Coronary artery (tissue), 2 donors: ENCODE results near the gene LRRIQ1.
"Not testable (repeated sequence)": the region's sequence is repeated elsewhere in the genome, so short reads cannot be mapped to it uniquely, and the experiment has no call there.

ENCODE experiments used
- DNase-seq: peaks from one replicate; pipeline ENCODE4 v3.0.0-alpha.2; 2017; ENCODE audit warnings: low spot score
- H3K27ac ChIP-seq, 2 donors: fragments of 200-600 bp; sonication (generic); one replicate each; pipeline ENCODE4 v1.5.1; 2016 to 2019
- H3K4me3 ChIP-seq: fragments of 200-600 bp; sonication (generic); 2 replicates; pipeline ENCODE4 v1.5.1; 2016; ENCODE audit warnings: mild to moderate bottlenecking, moderate library complexity
- TF ChIP-seq, protein P1 (sequence below): fragments of 200-600 bp; sonication (generic); IDR thresholded peaks from one replicate; pipeline ENCODE4 v1.5.1; 2019; ENCODE audit warnings: antibody characterized with exemption

LRRIQ1 gene

DNA sequence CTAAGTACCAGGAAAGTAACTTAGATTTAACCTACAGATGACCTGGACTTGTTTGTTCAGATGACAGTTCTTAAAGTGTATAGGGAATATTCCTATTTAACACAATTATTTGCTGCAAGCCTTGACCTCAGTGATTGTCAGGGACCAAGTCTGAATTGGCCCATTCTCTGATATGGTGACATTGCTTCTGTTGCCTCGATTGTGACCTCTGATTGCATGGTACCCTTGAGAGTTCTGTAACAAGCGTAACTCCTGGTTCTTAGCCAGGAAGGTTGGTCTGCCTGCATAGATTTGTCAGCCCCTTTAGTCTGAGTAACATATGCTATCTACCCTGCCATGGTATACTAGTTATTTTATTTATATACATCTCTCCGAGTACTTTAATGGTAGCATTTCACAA is 150.1 kb downstream of the LRRIQ1 start:
- TF ChIP-seq, protein P1, sequence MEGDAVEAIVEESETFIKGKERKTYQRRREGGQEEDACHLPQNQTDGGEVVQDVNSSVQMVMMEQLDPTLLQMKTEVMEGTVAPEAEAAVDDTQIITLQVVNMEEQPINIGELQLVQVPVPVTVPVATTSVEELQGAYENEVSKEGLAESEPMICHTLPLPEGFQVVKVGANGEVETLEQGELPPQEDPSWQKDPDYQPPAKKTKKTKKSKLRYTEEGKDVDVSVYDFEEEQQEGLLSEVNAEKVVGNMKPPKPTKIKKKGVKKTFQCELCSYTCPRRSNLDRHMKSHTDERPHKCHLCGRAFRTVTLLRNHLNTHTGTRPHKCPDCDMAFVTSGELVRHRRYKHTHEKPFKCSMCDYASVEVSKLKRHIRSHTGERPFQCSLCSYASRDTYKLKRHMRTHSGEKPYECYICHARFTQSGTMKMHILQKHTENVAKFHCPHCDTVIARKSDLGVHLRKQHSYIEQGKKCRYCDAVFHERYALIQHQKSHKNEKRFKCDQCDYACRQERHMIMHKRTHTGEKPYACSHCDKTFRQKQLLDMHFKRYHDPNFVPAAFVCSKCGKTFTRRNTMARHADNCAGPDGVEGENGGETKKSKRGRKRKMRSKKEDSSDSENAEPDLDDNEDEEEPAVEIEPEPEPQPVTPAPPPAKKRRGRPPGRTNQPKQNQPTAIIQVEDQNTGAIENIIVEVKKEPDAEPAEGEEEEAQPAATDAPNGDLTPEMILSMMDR = no peak
- no peak for DNase-seq
- no peak overlapping the region for H3K4me3 ChIP-seq
- H3K27ac ChIP-seq = no peak overlapping the region

DNA sequence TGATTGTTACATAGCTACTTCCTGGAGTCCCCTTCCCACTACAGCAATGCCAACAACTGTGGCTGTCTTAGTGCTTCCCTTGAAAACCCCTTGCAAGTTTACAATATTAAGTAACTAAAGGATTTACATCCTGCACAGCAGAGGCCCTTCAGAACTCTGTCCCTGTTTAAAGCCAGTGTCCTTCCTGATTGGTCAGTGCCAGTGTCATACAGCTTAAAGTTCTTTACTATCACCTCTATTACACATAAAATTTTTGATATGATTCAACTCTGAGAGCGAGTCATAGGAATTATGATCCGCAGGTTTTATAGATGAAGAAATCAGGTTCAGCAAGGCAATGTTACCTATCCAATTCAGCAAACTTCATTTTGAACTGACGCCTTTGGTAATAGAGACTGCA is 152.5 kb downstream of the LRRIQ1 start:
- no peak overlapping the region for H3K4me3 ChIP-seq
- no peak for DNase-seq
- no peak overlapping the region for H3K27ac ChIP-seq
- TF ChIP-seq, protein P1 = no peak

GRCh38 chr12:85190728-85191127 is 154.6 kb downstream of the LRRIQ1 start:
- no peak for DNase-seq
- TF ChIP-seq, protein P1 = no peak
- Histone ChIP-seq H3K27ac (no peak overlapping the region), H3K4me3 (no peak overlapping the region)

- H3K4me3 ChIP-seq, H3K27ac ChIP-seq, DNase-seq: not testable (repeated sequence)
These were observed 167.7 kb downstream of the LRRIQ1 start for GRCh38 chr12:85203809-85204208.

DNA sequence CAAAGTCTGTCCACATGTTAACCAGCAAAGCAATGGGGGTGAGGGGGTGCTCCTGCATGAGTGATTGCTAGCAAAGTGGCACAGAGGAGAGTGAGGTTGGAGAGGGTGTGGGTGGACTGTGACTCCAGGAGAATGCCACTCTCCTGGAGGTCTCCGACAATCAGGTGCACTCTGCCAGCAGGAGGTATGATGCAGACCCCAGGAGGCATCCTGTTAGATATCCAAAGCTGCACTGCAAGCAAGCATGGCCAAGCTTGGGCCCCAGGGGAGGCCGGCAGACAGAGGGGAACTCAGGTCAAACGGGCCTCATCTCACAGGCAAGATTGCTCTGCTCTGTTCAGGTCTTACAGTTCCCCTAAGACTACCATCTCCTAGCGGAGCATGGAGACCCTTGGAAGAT is 170.4 kb downstream of the LRRIQ1 start:
- Histone ChIP-seq H3K27ac (no peak overlapping the region), H3K4me3 (no peak overlapping the region)
- DNase-seq = no peak
- TF ChIP-seq, protein P1 = no peak

- not testable (repeated sequence) for H3K4me3 ChIP-seq, H3K27ac ChIP-seq, DNase-seq
These were observed 188.2 kb downstream of the LRRIQ1 start for GRCh38 chr12:85224339-85224738.

DNA sequence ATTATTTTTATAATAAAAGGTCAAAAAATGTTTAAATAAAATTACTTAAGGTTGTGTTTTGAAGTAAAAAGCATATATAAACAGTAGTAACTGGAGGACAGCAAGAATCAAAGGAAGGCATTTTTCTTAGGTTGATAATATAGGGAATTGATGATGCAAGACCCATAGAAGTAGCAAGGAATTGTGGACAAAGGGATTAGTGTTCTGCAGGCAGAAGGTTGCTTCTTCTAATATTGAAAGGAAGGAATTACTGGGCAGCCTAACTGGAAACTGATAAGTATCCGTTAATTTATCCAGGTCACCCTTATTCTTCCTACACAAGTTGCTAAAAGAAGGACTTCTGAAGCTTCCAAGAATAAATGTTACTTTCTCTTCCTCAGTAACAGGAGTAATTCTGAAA is 189.3 kb downstream of the LRRIQ1 start:
- TF ChIP-seq, protein P1 = no peak
- no peak for DNase-seq
- H3K4me3 ChIP-seq = no peak overlapping the region
- H3K27ac ChIP-seq = no peak overlapping the region

- Histone ChIP-seq H3K4me3 (no peak overlapping the region), H3K27ac (no peak overlapping the region)
- TF ChIP-seq, protein P1 = no peak
- DNase-seq = no peak
These were observed 201.2 kb downstream of the LRRIQ1 start for GRCh38 chr12:85237327-85237726.
